IPS-18a (cell line): ENCODE data around the gene AP1G2.
"Not testable (repeated sequence)": the region's sequence is repeated elsewhere in the genome, so short reads cannot be mapped to it uniquely, and the experiment has no call there.

ENCODE experiments used
- H3K27ac ChIP-seq: one replicate; pipeline ENCODE4 v1.5.1; 2013; ENCODE audit warnings: low read length
- H3K27me3 ChIP-seq: one replicate; pipeline ENCODE4 v1.6.1; 2013; ENCODE audit warnings: mild to moderate bottlenecking, low read length; ENCODE audit not compliant: control insufficient read depth, insufficient read depth
- H3K36me3 ChIP-seq: one replicate; pipeline ENCODE4 v1.6.1; 2013; ENCODE audit warnings: low read depth, low read length; ENCODE audit not compliant: control insufficient read depth
- H3K4me1 ChIP-seq: one replicate; pipeline ENCODE4 v1.6.1; 2013; ENCODE audit warnings: low read depth, low read length; ENCODE audit not compliant: control insufficient read depth
- H3K4me3 ChIP-seq: one replicate; pipeline ENCODE4 v1.5.1; 2013; ENCODE audit warnings: low read length
- H3K9ac ChIP-seq: one replicate; pipeline ENCODE4 v1.6.1; 2013; ENCODE audit warnings: mild to moderate bottlenecking, low read length, moderate library complexity
- H3K9me3 ChIP-seq: one replicate; pipeline ENCODE4 v1.6.1; 2013; ENCODE audit warnings: low read depth, low read length; ENCODE audit not compliant: control insufficient read depth

The AP1G2 gene

GRCh38 chr14:23567186-23568020 lies at the start of gene AP1G2:
TSS of gene AP1G2 (minus strand) at chr14:23567791. CDS start at chr14:23567314, 477 bp downstream.
- H3K9me3 ChIP-seq: no peaks in the 10 kb centered on the region

DNA sequence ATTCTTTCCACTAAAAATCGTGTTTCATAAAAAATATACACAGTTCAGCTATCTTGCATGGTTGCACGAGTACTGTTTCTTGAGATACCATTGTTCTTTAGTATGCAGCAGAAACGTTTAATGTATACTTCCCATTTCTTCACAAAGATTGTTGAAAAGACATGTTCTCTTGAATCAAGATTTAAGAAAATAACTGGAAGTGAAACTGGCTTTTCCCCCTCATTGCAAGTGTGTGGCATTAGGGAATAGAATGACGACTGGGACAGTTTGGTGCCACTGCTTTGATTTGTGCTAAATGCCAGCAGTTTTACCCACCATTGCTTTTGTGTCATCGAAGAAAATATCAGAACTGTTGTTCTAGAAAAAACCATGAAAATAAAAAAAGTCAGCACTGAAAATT lies 48.3 kb upstream of the AP1G2 start:
- H3K9ac ChIP-seq: no peak overlapping the region
- H3K4me1 ChIP-seq: no peaks in the 10 kb centered on the region
- no peaks in the 10 kb centered on the region for H3K36me3 ChIP-seq
- H3K4me3 ChIP-seq: no peak overlapping the region
- no peak overlapping the region for H3K27ac ChIP-seq
- no peaks in the 10 kb centered on the region for H3K9me3 ChIP-seq
- H3K27me3 ChIP-seq: no peaks in the 10 kb centered on the region

More at GRCh38 chr14:23567186-23568020, at the start of gene AP1G2:
- Histone ChIP-seq H3K27me3 (no peaks in the 10 kb centered on the region), H3K4me3 (peak within 1 kb of the TSS; percentile 85), H3K4me1 (peaks cover 15% of the 10 kb centered on the region), H3K36me3 (peaks cover 4% of the 10 kb centered on the region), H3K27ac (no peak within 1 kb of the TSS), H3K9ac (peak within 1 kb of the TSS; percentile 69)

DNA sequence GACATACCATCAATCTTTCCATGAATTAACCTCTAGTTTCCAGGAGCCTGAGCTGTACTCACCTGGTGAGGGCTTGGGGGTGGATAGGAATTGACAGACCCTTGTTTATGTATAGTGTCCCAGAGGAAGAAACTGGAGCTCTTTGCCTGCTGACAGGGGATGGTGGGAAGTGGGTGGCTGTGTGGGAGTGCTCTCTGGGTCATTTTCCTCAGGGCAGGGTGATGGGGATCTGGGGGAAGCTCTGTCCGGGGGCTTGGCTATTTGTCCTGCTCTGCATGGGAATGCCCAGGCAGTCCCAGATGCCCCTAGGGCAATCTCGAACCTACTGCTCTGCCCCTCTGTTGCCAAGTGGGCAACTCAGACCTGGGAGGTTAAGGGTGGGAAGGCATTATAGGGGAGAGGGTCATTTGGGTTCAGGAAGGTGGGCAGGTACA lies 46.8 kb upstream of the AP1G2 start:
- no peak overlapping the region for H3K27ac ChIP-seq
- no peaks in the 10 kb centered on the region for H3K36me3 ChIP-seq
- no peaks in the 10 kb centered on the region for H3K9me3 ChIP-seq
- no peaks in the 10 kb centered on the region for H3K27me3 ChIP-seq
- no peak overlapping the region for H3K9ac ChIP-seq
- no peak overlapping the region for H3K4me3 ChIP-seq
- H3K4me1 ChIP-seq: no peaks in the 10 kb centered on the region

DNA sequence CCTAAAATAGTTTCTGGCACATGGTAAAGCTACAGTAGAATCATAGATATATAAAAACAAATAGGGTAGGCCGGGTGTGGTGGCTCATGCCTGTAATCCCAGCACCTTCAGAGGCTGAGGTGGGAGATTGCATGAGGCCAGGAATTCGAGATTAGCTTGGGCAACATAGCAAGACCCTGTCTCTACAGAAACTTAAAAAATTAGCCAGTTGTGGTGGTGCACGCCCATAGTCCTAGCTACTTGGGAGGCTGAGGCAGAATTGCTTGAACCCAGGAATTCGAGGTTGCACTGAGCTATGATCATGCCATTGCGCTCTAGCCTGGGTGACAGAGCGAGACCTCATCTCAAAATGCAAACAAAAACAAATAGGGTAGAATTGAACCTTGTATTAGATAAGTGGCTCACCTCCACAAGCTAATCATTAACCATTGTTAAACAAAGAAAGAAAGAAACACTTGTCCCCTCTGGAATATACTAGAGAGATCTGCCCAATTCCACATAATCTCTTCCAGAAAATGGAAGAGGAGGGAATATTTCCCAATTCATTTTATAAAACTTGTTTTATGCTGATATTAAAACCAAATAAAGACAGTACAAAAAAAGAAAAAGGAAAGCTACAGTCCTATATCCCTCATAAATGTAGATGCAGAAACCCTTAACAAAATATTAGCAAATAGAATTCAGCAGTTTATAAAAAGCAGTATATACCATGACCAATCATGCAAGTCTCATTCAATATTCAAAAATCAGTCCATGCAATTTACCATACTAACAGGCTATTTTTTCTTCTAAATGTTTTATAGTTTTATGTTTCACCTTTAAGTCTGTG lies 45.9 kb upstream of the AP1G2 start:
- H3K9me3 ChIP-seq: no peaks in the 10 kb centered on the region
- no peak overlapping the region for H3K9ac ChIP-seq
- H3K27ac ChIP-seq: no peak overlapping the region
- H3K4me1 ChIP-seq: no peaks in the 10 kb centered on the region
- H3K4me3 ChIP-seq: no peak overlapping the region
- H3K36me3 ChIP-seq: no peaks in the 10 kb centered on the region
- H3K27me3 ChIP-seq: no peaks in the 10 kb centered on the region

DNA sequence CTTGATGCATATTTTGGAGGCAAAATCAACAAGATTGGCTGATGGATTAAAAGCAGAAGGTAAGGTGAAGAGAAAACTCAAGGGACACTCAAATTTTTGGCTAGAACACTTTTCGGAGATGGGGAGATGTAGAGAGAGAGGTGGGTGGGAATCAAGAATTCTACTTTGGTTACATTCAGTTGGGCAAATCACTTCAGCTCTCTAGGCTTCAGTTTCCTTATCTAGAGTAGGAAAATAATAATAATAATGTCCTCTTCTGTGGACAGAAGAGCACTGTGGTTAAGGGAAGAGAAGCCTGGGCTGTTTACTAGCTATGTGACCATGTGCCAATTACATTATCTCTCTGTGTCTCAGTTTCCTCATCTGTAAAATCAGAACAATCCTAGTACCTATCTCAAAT lies 45.2 kb upstream of the AP1G2 start:
- H3K36me3 ChIP-seq: no peaks in the 10 kb centered on the region
- no peak overlapping the region for H3K27ac ChIP-seq
- no peak overlapping the region for H3K9ac ChIP-seq
- H3K4me3 ChIP-seq: no peak overlapping the region
- no peaks in the 10 kb centered on the region for H3K4me1 ChIP-seq
- no peaks in the 10 kb centered on the region for H3K9me3 ChIP-seq
- H3K27me3 ChIP-seq: no peaks in the 10 kb centered on the region

DNA sequence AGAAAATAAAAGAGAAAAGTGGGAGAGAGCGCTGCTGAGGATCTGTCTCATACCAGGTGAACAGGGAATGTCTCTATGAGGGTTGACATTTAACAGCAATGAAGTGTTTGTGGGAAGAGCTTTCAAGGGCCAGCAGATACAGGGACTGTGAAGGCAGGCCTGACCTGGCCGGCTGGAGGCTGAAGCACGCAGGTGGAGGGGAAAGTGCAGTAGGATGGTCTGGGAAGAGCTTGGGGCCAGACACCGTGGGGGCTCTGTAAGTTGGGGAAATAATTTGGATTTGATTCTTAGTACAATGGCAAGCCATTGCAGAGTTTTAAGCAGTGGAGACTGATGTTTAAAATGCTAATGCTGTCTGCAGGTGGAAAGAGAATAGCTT lies 44.8 kb upstream of the AP1G2 start:
- Histone ChIP-seq H3K9ac (no peak overlapping the region), H3K4me1 (no peaks in the 10 kb centered on the region), H3K9me3 (no peaks in the 10 kb centered on the region), H3K27ac (no peak overlapping the region), H3K4me3 (no peak overlapping the region), H3K27me3 (no peaks in the 10 kb centered on the region), H3K36me3 (no peaks in the 10 kb centered on the region)

GRCh38 chr14:23610815-23611289 lies 43.3 kb upstream of the AP1G2 start:
- Histone ChIP-seq H3K36me3 (no peaks in the 10 kb centered on the region), H3K27ac (no peak overlapping the region), H3K27me3 (no peaks in the 10 kb centered on the region), H3K4me3 (no peak overlapping the region), H3K4me1 (no peaks in the 10 kb centered on the region), H3K9ac (no peak overlapping the region), H3K9me3 (no peaks in the 10 kb centered on the region)

- no peaks in the 10 kb centered on the region for H3K9me3 ChIP-seq
- H3K27me3 ChIP-seq: no peaks in the 10 kb centered on the region
- H3K27ac ChIP-seq: no peak overlapping the region
- H3K4me1 ChIP-seq: no peaks in the 10 kb centered on the region
- H3K4me3 ChIP-seq: no peak overlapping the region
- no peak overlapping the region for H3K9ac ChIP-seq
- H3K36me3 ChIP-seq: no peaks in the 10 kb centered on the region
These were observed 42.7 kb upstream of the AP1G2 start for GRCh38 chr14:23610090-23610814.

DNA sequence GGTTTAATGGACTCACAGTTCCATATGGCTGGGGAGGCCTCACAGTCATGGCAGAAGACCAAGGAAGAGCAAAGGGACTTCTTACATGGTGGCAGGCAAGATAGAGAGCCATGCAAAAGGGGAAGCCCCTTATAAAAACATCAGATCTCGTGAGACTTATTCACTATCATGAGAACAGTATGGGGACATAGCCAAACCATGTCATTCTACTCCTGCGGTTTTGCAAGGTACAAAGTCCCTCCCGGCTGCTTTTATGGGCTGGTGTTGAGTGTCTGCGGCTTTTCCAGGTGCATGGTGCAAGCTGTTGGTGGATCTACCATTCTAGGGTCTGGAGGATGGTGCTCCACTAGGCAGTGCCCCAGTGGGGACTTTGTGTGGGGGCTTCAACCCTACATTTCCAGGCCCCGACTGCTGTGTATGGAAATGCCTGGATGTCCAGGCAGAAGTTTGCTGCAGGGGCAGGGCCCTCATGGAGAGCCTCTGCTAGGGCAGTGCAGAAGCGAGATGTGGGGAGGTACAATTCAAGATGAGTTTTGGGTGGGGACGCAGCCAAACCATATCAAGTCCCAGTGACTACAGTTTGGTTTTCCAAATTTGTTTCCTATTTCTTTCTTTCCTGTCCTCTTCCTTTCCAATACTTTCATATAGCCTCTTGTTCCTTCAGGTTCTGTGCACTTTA lies 42.0 kb upstream of the AP1G2 start:
- not testable (repeated sequence) for H3K4me1 ChIP-seq, H3K36me3 ChIP-seq, H3K4me3 ChIP-seq, H3K27me3 ChIP-seq, H3K27ac ChIP-seq, H3K9me3 ChIP-seq, H3K9ac ChIP-seq

- H3K9me3 ChIP-seq: no peaks in the 10 kb centered on the region
- no peak overlapping the region for H3K9ac ChIP-seq
- H3K36me3 ChIP-seq: no peaks in the 10 kb centered on the region
- H3K27ac ChIP-seq: no peak overlapping the region
- no peak overlapping the region for H3K4me3 ChIP-seq
- no peaks in the 10 kb centered on the region for H3K4me1 ChIP-seq
- H3K27me3 ChIP-seq: no peaks in the 10 kb centered on the region
These were observed 41.4 kb upstream of the AP1G2 start for GRCh38 chr14:23609001-23609400.

- Histone ChIP-seq H3K9ac (no peak overlapping the region), H3K27me3 (no peaks in the 10 kb centered on the region), H3K27ac (no peak overlapping the region), H3K36me3 (no peaks in the 10 kb centered on the region), H3K4me1 (no peaks in the 10 kb centered on the region), H3K9me3 (no peaks in the 10 kb centered on the region), H3K4me3 (no peak overlapping the region)
These were observed 40.9 kb upstream of the AP1G2 start for GRCh38 chr14:23608454-23608853.
